HG03558 (cell line): ENCODE data around the gene SEMA6B.
"Not testable (repeated sequence)": the region's sequence is repeated elsewhere in the genome, so short reads cannot be mapped to it uniquely, and the experiment has no call there.

Experiments used
- ATAC-seq: cut with Tn5 transposase; IDR thresholded peaks from one replicate; pipeline ENCODE4 v1.9.1; 2021; ENCODE audit warnings: moderate number of reproducible peaks; ENCODE audit not compliant: unreplicated experiment; ENCODE audit errors: extremely low read depth

The SEMA6B gene

GRCh38 chr19:4559569-4559968 lies at the start of gene SEMA6B:
SEMA6B (minus strand) TSS chr19:4559684; CDS start chr19:4558457, 1,227 bp downstream.
- ATAC-seq, result no peak

- ATAC-seq, result no peak
Observed at GRCh38 chr19:4606921-4607678, 47.6 kb upstream of the SEMA6B start.

- ATAC-seq, result no peak
Observed at GRCh38 chr19:4606181-4606580, 46.7 kb upstream of the SEMA6B start.

GRCh38 chr19:4604912-4605311 lies 45.4 kb upstream of the SEMA6B start:
- ATAC-seq, result no peak

DNA sequence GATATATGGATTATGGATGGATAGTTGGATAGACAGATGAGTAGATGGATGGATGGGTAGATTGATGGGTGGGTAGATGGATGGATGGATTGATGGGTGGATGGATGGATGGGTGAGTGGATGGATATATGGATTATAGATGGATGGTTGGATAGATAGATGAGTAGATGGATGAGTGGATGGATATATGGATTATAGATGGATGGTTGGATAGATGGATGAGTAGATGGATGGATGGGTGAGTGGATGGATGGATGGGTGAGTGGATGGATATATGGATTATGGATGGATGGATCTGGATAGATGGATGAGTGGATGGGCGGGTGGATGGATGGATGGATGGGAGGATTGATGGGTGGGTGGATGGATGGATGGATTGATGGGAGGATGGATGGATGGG lies 43.4 kb upstream of the SEMA6B start:
- ATAC-seq, result no peak

- ATAC-seq, result no peak
Observed at GRCh38 chr19:4602173-4602788, 42.8 kb upstream of the SEMA6B start.

- no peak for ATAC-seq
Observed at GRCh38 chr19:4600893-4601292, 41.4 kb upstream of the SEMA6B start.

DNA sequence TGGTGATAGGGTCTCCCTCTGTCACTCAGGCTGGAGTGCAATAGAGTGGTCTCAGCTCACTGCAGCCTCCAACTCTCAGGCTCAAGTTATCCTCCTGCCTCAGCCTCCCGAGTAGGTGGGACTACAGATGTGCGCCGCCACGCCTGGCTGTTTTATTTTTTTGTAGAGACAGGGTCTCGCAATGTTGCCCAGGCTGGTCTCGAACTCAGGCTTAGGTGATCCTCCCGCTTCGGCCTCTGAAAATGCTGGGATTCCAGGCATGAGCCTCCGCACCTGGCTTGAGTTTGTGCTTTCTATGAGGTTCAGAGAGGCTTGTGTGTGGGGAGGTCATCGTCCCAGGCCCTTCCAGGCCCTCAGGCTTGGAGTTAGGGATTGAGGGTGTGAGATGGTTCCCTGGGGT lies 40.6 kb upstream of the SEMA6B start:
- ATAC-seq, result no peak

DNA sequence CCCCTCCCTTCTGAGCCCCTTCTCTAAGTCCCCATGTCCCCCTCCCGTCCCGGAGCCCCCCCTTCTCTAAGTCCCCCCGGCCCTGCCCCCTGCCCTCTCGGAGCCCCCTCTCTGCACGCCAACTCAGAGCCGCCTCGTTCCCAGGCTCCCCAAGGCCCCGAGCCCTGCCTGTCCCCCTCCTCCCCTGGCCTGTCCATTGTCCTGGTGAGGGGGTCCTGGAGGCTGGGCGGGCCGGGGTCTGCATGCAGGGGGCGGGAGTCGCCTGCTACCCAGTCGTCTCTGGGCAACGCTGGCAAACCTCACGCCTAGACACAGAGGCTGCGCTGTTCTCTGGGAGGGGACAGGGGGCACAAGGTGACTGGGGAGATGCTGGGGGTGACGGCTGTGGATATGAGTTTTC lies 39.2 kb upstream of the SEMA6B start:
- no peak for ATAC-seq

GRCh38 chr19:4597975-4598671 lies 38.6 kb upstream of the SEMA6B start:
- no peak for ATAC-seq

GRCh38 chr19:4597278-4597974 lies 37.9 kb upstream of the SEMA6B start:
- ATAC-seq, result no peak

DNA sequence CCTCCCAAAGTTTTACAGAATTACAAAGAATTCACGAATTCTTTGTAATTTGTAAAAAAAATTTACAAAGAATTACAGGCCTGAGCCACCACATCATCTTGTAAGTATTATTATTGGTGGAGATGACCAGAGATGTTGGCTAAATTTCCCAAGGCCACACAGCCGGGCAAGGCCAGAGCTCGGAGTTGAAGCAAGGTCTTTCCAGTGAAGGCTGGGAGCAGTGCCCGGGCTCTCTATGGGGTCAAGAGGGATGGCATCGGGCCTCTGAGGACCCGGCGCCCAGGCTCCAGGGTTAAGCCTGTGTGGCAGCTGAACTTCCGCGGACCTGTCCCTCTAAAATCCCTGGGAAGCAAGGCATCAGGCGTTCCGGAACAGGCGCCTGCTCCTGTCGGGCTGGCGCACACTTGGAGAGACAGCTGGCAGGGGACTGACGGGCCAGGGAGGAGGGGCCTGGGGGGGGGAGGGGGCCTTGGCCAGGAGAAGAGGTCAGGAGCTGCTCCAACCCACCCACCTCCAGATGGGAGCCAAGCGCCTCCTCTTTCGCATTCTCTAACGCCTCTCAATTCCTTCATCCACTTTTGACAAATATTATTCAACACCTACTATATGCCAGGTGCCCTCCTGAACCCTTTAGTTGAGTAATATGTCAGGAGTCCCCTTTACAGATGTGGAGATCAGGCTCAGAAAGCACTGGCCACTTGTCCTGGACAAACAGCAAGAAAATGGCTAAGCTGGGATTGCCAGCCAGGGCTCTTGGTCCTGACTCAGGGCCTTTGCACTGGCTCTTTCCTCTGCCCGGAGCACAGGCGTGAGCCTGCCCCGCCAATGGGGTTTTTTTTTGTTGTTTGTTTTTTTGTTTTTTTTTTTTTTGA lies 36.8 kb upstream of the SEMA6B start:
- ATAC-seq, result no peak

DNA sequence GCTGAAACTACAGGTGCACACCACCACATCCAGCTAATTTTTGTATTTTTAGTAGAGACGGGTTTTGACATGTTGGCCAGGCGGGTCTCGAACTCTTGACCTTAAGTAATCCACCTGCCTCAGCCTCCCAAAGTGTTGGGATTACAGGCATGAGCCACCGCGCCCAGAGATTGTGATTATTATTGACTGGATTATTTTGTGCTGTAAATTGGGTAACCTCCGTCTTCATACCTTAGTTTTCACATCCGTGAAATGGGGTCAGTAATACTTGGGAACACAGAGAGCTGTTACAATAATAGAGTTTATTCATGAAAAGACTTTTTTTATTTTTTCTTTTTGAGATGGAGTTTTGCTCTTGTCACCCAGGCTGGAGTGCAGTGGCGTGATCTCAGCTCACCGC lies 35.7 kb upstream of the SEMA6B start:
- ATAC-seq, result not testable (repeated sequence)

- ATAC-seq, result no peak
Observed at GRCh38 chr19:4594201-4594600, 34.7 kb upstream of the SEMA6B start.

- no peak for ATAC-seq
Observed at GRCh38 chr19:4593409-4593851, 33.9 kb upstream of the SEMA6B start.

DNA sequence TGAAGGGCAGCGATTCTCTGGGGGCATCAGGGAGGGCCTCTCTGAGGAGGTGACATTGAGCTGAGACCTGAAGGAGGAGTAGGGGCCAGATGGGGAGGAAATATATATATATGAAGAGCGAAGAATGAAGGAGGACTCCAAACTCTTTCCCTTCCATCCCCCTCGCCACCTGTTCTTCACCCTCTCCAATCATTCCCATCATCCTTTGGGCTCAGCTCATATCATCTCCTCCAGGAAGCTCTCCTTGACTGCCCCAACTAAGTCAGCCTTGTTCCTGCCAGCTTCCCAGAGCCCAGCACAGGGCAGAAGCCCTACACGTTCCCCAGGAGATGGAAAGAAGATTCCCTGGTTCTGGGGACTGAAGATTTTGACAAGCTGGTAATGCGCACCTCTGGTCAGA lies 33.0 kb upstream of the SEMA6B start:
- no peak for ATAC-seq

- ATAC-seq, result no peak
Observed at GRCh38 chr19:4591320-4591719, 31.8 kb upstream of the SEMA6B start.

- no peak for ATAC-seq
Observed at GRCh38 chr19:4590559-4590958, 31.1 kb upstream of the SEMA6B start.

- ATAC-seq, result no peak
Observed at GRCh38 chr19:4589579-4590410, 30.3 kb upstream of the SEMA6B start.
